ENCODE measurements around the gene BTNL9.

- TF ChIP-seq CTCF (IDR thresholded peaks at IDR 0.05) (no peak), POLR2A (IDR thresholded peaks at IDR 0.05) (no peak)
These were observed 65.4 kb downstream of the BTNL9 start for GRCh38 chr5:181105391-181106025.

All from heart left ventricle (tissue), 13 donors.